NCI-H2081 treated with DMSO at 0.1 percent for 48 hours (cell line): ENCODE results near the gene ITGAV.

Experiments
- DNase-seq: peaks from one replicate; lab custom pipeline; 2025; lab: John Stamatoyannopoulos, UW

Gene ITGAV

GRCh38 chr2:186670831-186671230 is 81.0 kb downstream of the ITGAV start:
- DNase-seq, result no peak

GRCh38 chr2:186675380-186675779 is 85.5 kb downstream of the ITGAV start:
- DNase-seq, result no peak

- no peak for DNase-seq
Observed at GRCh38 chr2:186683341-186683740, 93.5 kb downstream of the ITGAV start.

- no peak for DNase-seq
Observed at GRCh38 chr2:186687807-186688211, 98.0 kb downstream of the ITGAV start.

- no peak for DNase-seq
Observed at GRCh38 chr2:186688813-186689212, 99.0 kb downstream of the ITGAV start.

- DNase-seq, result no peak
Observed at GRCh38 chr2:186690786-186691185, 100.9 kb downstream of the ITGAV start.

GRCh38 chr2:186691231-186691630 is 101.4 kb downstream of the ITGAV start:
- DNase-seq, result no peak

GRCh38 chr2:186691900-186692299 is 102.0 kb downstream of the ITGAV start:
- DNase-seq, result no peak

- no peak for DNase-seq
Observed at GRCh38 chr2:186693446-186693832, 103.6 kb downstream of the ITGAV start.

GRCh38 chr2:186695081-186695756 is 105.4 kb downstream of the ITGAV start:
- DNase-seq, result no peak

GRCh38 chr2:186696290-186696689 is 106.4 kb downstream of the ITGAV start:
- DNase-seq, result no peak

GRCh38 chr2:186696804-186697203 is 106.9 kb downstream of the ITGAV start:
- DNase-seq, result no peak

- no peak for DNase-seq
Observed at GRCh38 chr2:186697536-186697935, 107.7 kb downstream of the ITGAV start.

GRCh38 chr2:186699742-186700141 is 109.9 kb downstream of the ITGAV start:
- no peak for DNase-seq

- DNase-seq, result no peak
Observed at GRCh38 chr2:186702006-186702405, 112.2 kb downstream of the ITGAV start.

GRCh38 chr2:186702501-186702900 is 112.6 kb downstream of the ITGAV start:
- DNase-seq, result no peak

GRCh38 chr2:186704897-186705296 is 115.0 kb downstream of the ITGAV start:
- no peak for DNase-seq

GRCh38 chr2:186709529-186710450 is 119.9 kb downstream of the ITGAV start:
- no peak for DNase-seq

GRCh38 chr2:186713691-186714090 is 123.8 kb downstream of the ITGAV start:
- no peak for DNase-seq

- peak; percentile 19 for DNase-seq
Observed at GRCh38 chr2:186714611-186715010, 124.8 kb downstream of the ITGAV start.

- DNase-seq, result no peak
Observed at GRCh38 chr2:186716004-186716403, 126.1 kb downstream of the ITGAV start.

GRCh38 chr2:186716899-186717298 is 127.0 kb downstream of the ITGAV start:
- no peak for DNase-seq

- DNase-seq, result no peak
Observed at GRCh38 chr2:186717320-186718007, 127.6 kb downstream of the ITGAV start.
